Cardiac septum (tissue), 1 donor: ENCODE results near the gene MXD1. TPM values are rescaled to one million over a fixed set of nuclear protein-coding genes. Genes with fewer than 3 reads are reported as not detected.

Source experiments
- total RNA-seq: library from RNA; stranded (reverse); fragmentation: NEBNext Ultra II Directional; extraction: Animal tissue kit (Norgen Biotek cat#: 25700); gene quantifications from one replicate; pipeline ENCODE4 v1.2.1, GENCODE V29; 2021
- donor health status: DM: no; HTN: no; CAD: no.

Gene MXD1
- total RNA-seq, 1 donor from 2014 or later = 6.2 TPM

Other genes with a start within 250 kb of the MXD1 start
- gene ANXA4, start 173.0 kb upstream of the MXD1 start, total RNA-seq = 39.7 TPM
- 5.7 TPM for gene GMCL1, start 85.4 kb upstream of the MXD1 start, total RNA-seq
- 48.6 TPM for gene SNRNP27, start 21.2 kb upstream of the MXD1 start, total RNA-seq
- 0.81 TPM for gene ASPRV1, start 46.5 kb downstream of the MXD1 start, total RNA-seq
- 223 TPM for gene PCBP1, start 172.4 kb downstream of the MXD1 start, total RNA-seq